ENCODE data around the gene COL18A1.

GRCh38 chr21:45430521-45431501 is 25.8 kb downstream of the COL18A1 start:
- TF ChIP-seq CTCF (IDR thresholded peaks at IDR 0.05) = no peak
- TF ChIP-seq EP300 (IDR thresholded peaks at IDR 0.05) = no peak
- no peak for TF ChIP-seq POLR2A (IDR thresholded peaks at IDR 0.05; ENCODE audit: low read depth)
- TF ChIP-seq POLR2AphosphoS5 (IDR thresholded peaks at IDR 0.05) = no peak
